NB4 (cell line): ENCODE measurements around the gene CEP128.

ENCODE experiments used
- POLR2A ChIP-seq: IDR thresholded peaks from 2 replicates; pipeline ENCODE4 v1.6.1; 2011; ENCODE audit warnings: mild to moderate bottlenecking; ENCODE audit not compliant: insufficient read length; ENCODE audit errors: extremely low read depth
- TF ChIP-seq, protein P1 (sequence below): IDR thresholded peaks from one replicate; pipeline ENCODE4 v1.5.1; 2012; ENCODE audit warnings: low read depth, low read length

- TF ChIP-seq POLR2A: no peak
- TF ChIP-seq, protein P1, sequence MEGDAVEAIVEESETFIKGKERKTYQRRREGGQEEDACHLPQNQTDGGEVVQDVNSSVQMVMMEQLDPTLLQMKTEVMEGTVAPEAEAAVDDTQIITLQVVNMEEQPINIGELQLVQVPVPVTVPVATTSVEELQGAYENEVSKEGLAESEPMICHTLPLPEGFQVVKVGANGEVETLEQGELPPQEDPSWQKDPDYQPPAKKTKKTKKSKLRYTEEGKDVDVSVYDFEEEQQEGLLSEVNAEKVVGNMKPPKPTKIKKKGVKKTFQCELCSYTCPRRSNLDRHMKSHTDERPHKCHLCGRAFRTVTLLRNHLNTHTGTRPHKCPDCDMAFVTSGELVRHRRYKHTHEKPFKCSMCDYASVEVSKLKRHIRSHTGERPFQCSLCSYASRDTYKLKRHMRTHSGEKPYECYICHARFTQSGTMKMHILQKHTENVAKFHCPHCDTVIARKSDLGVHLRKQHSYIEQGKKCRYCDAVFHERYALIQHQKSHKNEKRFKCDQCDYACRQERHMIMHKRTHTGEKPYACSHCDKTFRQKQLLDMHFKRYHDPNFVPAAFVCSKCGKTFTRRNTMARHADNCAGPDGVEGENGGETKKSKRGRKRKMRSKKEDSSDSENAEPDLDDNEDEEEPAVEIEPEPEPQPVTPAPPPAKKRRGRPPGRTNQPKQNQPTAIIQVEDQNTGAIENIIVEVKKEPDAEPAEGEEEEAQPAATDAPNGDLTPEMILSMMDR: no peak
Measured at GRCh38 chr14:80572666-80573065, 368.9 kb downstream of the CEP128 start.
